MCF 10A (cell line): ENCODE measurements around the gene PEX11G. TPM values are rescaled to one million over a fixed set of nuclear protein-coding genes. Genes with fewer than 3 reads are reported as not detected.
"Not testable (repeated sequence)": the region's sequence is repeated elsewhere in the genome, so short reads cannot be mapped to it uniquely, and the experiment has no call there.

Experiments used
- BruUV-seq: library from RNA; stranded (reverse); fragments of 400-500 nt; replicated peaks from 2 replicates; lab custom pipeline; 2021; lab: Mats Ljungman, UMichigan
- CTCF ChIA-PET: fragments of 300-600 bp; sonication (Branson Sonifier 250); formaldehyde crosslinking; extraction: SDS; loops from one replicate; lab custom pipeline; 2021; ENCODE audit warnings: antibody characterized with exemption, inconsistent platforms; lab: Yijun Ruan, JAX
- POLR2A ChIA-PET: fragments of 300-600, 350-650 bp; sonication (Branson Sonifier 250); formaldehyde crosslinking; extraction: SDS; loops from one replicate; lab custom pipeline; 2020; ENCODE audit warnings: antibody characterized with exemption, inconsistent platforms; lab: Yijun Ruan, JAX
- DNase-seq: peaks from one replicate; pipeline ENCODE4 v3.0.0-alpha.2; 2018; ENCODE audit not compliant: unreplicated experiment
- H3K27ac Mint-ChIP-seq: one replicate; pipeline ENCODE4 v1.8.0; 2022; ENCODE audit warnings: mild to moderate bottlenecking, low read depth, mixed read lengths; ENCODE audit not compliant: unreplicated experiment
- H3K27me3 Mint-ChIP-seq: one replicate; pipeline ENCODE4 v1.8.0; 2022; ENCODE audit warnings: mixed read lengths; ENCODE audit not compliant: insufficient read depth, unreplicated experiment
- H3K36me3 Mint-ChIP-seq: one replicate; pipeline ENCODE4 v1.8.0; 2022; ENCODE audit warnings: mild to moderate bottlenecking, moderate library complexity, mixed read lengths; ENCODE audit not compliant: insufficient read depth, unreplicated experiment
- H3K4me1 Mint-ChIP-seq: one replicate; pipeline ENCODE4 v1.8.0; 2022; ENCODE audit warnings: mixed read lengths; ENCODE audit not compliant: insufficient read depth, unreplicated experiment
- H3K4me3 Mint-ChIP-seq: one replicate; pipeline ENCODE4 v1.8.0; 2022; ENCODE audit warnings: mild to moderate bottlenecking, moderate library complexity, mixed read lengths; ENCODE audit not compliant: unreplicated experiment
- H3K9me3 Mint-ChIP-seq: one replicate; pipeline ENCODE4 v1.8.0; 2022; ENCODE audit warnings: mixed read lengths; ENCODE audit not compliant: unreplicated experiment
- intact Hi-C: fragments of 100-400 bp; cut with micrococcal nuclease; formaldehyde crosslinking; loops from 2 replicates; pipeline ENCODE4 v1.14.1; 2022
- total RNA-seq: library from RNA; stranded (reverse); gene quantifications from 2 replicates; pipeline ENCODE4 v1.2.3, GENCODE V29; 2022
- TF ChIP-seq, protein P1 (sequence below): fragments of 200-600 bp; IDR thresholded peaks from one replicate; pipeline ENCODE4 v1.8.0; 2022; ENCODE audit warnings: antibody characterized with exemption, mild to moderate bottlenecking; ENCODE audit not compliant: unreplicated experiment

PEX11G gene
- total RNA-seq, 1 experiment from 2014 or later = 5.5 TPM

DNA sequence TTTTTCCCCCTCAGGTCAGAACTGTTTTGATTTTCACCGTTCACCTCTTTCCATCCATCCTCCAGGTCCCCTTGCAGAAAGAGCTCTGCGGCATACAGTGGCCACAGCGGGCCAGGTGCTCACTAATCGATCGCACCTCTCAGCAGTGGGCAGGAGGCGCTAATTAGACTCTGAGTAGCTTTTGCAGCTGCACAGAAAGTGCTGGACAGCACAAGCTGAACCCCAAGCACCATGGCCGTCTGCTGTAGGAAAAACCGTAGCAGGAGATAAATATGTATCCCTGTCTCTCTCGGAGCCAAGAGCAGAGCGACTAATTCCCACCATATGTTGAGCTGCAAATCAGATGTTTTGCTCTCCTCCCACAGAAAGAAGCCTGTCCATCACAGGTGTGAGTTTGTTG is 54.4 kb downstream of the PEX11G start:
- Mint-ChIP-seq H3K9me3 (no peaks in the 10 kb centered on the region), H3K27ac (no peak overlapping the region), H3K4me1 (no peaks in the 10 kb centered on the region), H3K4me3 (no peak overlapping the region), H3K36me3 (peaks cover 12% of the 10 kb centered on the region), H3K27me3 (no peaks in the 10 kb centered on the region)
- CTCF ChIA-PET = interaction anchor here (0.6 kb wide), 1 partner anchor 333 kb away, joined by 5 read pairs; no protein-coding TSS in a partner anchor
- POLR2A ChIA-PET = no interaction called here
- DNase-seq = no peak
- intact Hi-C loops = no loop called here
- BruUV-seq = no TSS peak
- TF ChIP-seq, protein P1, sequence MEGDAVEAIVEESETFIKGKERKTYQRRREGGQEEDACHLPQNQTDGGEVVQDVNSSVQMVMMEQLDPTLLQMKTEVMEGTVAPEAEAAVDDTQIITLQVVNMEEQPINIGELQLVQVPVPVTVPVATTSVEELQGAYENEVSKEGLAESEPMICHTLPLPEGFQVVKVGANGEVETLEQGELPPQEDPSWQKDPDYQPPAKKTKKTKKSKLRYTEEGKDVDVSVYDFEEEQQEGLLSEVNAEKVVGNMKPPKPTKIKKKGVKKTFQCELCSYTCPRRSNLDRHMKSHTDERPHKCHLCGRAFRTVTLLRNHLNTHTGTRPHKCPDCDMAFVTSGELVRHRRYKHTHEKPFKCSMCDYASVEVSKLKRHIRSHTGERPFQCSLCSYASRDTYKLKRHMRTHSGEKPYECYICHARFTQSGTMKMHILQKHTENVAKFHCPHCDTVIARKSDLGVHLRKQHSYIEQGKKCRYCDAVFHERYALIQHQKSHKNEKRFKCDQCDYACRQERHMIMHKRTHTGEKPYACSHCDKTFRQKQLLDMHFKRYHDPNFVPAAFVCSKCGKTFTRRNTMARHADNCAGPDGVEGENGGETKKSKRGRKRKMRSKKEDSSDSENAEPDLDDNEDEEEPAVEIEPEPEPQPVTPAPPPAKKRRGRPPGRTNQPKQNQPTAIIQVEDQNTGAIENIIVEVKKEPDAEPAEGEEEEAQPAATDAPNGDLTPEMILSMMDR = no peak

DNA sequence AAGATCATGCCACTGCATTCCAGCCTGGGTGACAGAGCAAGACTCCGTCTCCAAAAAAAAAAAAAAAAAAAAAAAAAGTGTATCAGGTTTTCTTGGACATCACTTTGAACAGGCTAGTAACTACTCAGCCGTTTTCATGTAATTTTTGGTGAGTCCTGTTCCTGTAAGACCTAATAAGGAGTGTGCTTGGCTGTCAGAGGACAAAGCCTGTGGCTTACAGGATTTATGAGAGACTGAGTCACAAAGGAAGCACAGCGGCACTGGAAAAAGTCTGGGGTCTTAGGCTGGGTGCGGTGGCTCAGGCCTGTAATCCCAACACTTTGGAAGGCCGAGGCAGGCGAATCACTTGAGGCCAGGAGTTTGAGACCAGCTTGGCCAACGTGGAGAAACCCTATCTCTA is 55.4 kb downstream of the PEX11G start:
- H3K4me1 Mint-ChIP-seq, H3K9me3 Mint-ChIP-seq, BruUV-seq, intact Hi-C loops, H3K4me3 Mint-ChIP-seq, H3K27me3 Mint-ChIP-seq, H3K27ac Mint-ChIP-seq, POLR2A ChIA-PET, DNase-seq, CTCF ChIA-PET: not testable (repeated sequence)
- H3K36me3 Mint-ChIP-seq = peaks cover 12% of the 10 kb centered on the region

DNA sequence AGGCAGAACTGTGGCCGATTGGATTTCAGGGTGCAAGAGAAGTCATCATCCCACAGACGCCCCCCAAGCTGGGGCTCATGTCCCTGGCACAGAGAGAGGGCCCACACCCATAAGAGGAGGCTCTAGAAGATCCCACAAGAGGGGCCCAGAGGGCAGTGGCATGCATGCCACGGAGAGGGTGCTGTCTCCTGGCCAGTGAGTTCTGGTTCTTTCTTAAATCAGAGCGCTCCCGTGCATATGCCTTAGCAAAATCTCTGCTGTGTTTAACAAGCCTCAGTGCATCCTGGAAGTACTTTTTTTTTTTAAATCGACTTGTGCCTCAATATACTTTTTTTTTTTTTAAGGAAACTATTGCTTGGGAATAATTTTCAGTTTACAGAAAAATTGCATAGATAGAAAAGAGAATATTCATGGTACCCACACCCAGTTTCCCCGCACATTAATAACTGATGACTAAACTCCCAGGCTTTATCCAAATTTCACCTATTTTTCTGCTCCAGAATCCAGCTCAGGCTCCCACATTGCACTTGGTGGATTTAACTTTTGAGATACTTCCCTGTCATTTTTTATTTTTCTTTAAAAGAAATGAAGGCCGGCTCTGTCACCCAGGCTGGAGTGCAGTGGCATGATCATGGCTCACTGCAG is 59.1 kb downstream of the PEX11G start:
- Mint-ChIP-seq H3K9me3 (no peaks in the 10 kb centered on the region), H3K36me3 (peaks cover 6% of the 10 kb centered on the region), H3K4me3 (no peak overlapping the region), H3K4me1 (peaks cover 9% of the 10 kb centered on the region), H3K27ac (no peak overlapping the region), H3K27me3 (no peaks in the 10 kb centered on the region)
- BruUV-seq = no TSS peak
- ChIA-PET CTCF (no interaction called here), POLR2A (no interaction called here)
- TF ChIP-seq, protein P1 = no peak
- DNase-seq = no peak
- intact Hi-C loops = no loop called here

DNA sequence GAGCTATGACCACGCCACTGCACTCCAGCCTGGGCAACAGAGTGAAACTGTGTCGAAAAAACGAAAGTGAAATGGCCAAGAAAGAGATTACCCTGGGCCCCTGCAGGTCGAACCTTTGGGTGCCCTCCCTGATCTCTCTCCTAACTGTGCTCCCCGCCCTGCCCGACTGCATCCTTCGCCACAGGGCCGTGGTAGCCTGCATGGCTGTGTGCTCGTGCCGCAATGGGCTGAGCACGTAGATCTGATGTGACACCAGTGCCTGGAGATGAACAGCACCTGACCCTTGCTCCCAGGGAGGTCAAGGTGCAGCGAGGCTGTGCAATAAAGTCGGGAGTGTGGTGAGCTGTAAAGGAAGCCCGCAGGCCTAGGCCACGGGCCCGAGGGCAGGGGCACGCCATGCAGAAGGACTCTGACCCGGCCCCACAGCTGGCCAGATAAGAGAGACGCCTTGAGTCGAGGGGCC is 60.2 kb downstream of the PEX11G start:
- POLR2A ChIA-PET = interaction anchor here (8.1 kb wide), 1 partner anchor 33 kb away, joined by 65 read pairs; no protein-coding TSS in a partner anchor
- TF ChIP-seq, protein P1 = no peak
- Mint-ChIP-seq H3K36me3 (no peaks in the 10 kb centered on the region), H3K27ac (no peak overlapping the region), H3K4me1 (peaks cover 9% of the 10 kb centered on the region), H3K9me3 (no peaks in the 10 kb centered on the region), H3K4me3 (no peak overlapping the region), H3K27me3 (no peaks in the 10 kb centered on the region)
- DNase-seq = no peak
- intact Hi-C loops = no loop called here
- CTCF ChIA-PET = no interaction called here
- no TSS peak for BruUV-seq
